A204.1 (cell line): ENCODE measurements around the gene PRKAG2.

Experiments
- FAIRE-seq: peaks from 2 replicates; lab custom pipeline; 2012; peaks lifted over from hg19 to GRCh38; lab: Jason Lieb, UNC

PRKAG2 gene

GRCh38 chr7:151724250-151724915 lies 152.5 kb downstream of the PRKAG2 start:
- FAIRE-seq, result no peak

GRCh38 chr7:151723321-151723720 lies 153.6 kb downstream of the PRKAG2 start:
- FAIRE-seq, result no peak

GRCh38 chr7:151722533-151722932 lies 154.4 kb downstream of the PRKAG2 start:
- FAIRE-seq, result no peak

- no peak for FAIRE-seq
Measured at GRCh38 chr7:151721694-151722093, 155.2 kb downstream of the PRKAG2 start.

- no peak for FAIRE-seq
Measured at GRCh38 chr7:151721236-151721635, 155.7 kb downstream of the PRKAG2 start.

GRCh38 chr7:151720280-151720679 lies 156.6 kb downstream of the PRKAG2 start:
- FAIRE-seq, result no peak

GRCh38 chr7:151719897-151720242 lies 157.0 kb downstream of the PRKAG2 start:
- FAIRE-seq, result no peak

GRCh38 chr7:151719031-151719896 lies 157.7 kb downstream of the PRKAG2 start:
- no peak for FAIRE-seq

- FAIRE-seq, result no peak
Measured at GRCh38 chr7:151717918-151718317, 159.0 kb downstream of the PRKAG2 start.

GRCh38 chr7:151717415-151717814 lies 159.5 kb downstream of the PRKAG2 start:
- no peak for FAIRE-seq

GRCh38 chr7:151716323-151716722 lies 160.6 kb downstream of the PRKAG2 start:
- FAIRE-seq, result no peak

GRCh38 chr7:151715666-151716315 lies 161.1 kb downstream of the PRKAG2 start:
- FAIRE-seq, result no peak

GRCh38 chr7:151714201-151714600 lies 162.7 kb downstream of the PRKAG2 start:
- no peak for FAIRE-seq

GRCh38 chr7:151712810-151713125 lies 164.1 kb downstream of the PRKAG2 start:
- no peak for FAIRE-seq

GRCh38 chr7:151711906-151712809 lies 164.8 kb downstream of the PRKAG2 start:
- no peak for FAIRE-seq

GRCh38 chr7:151711435-151711872 lies 165.5 kb downstream of the PRKAG2 start:
- FAIRE-seq, result no peak

GRCh38 chr7:151710646-151711434 lies 166.1 kb downstream of the PRKAG2 start:
- no peak for FAIRE-seq

- no peak for FAIRE-seq
Measured at GRCh38 chr7:151710121-151710640, 166.7 kb downstream of the PRKAG2 start.

GRCh38 chr7:151709141-151710038 lies 167.5 kb downstream of the PRKAG2 start:
- no peak for FAIRE-seq

GRCh38 chr7:151708610-151709009 lies 168.3 kb downstream of the PRKAG2 start:
- no peak for FAIRE-seq
